Neural progenitor cell (in vitro differentiated cells): ENCODE data around the gene ST3GAL2.

Experiments
- CTCF ChIP-seq: fragments of 200-600 bp; sonication (generic); IDR thresholded peaks from 2 replicates; pipeline ENCODE4 v1.5.1; 2017; ENCODE audit warnings: antibody characterized with exemption, mild to moderate bottlenecking
- EZH2 ChIP-seq: fragments of 200-600 bp; sonication (generic); IDR thresholded peaks from 2 replicates; pipeline ENCODE4 v1.6.1; 2017; ENCODE audit warnings: antibody characterized with exemption, mild to moderate bottlenecking, moderate library complexity
- EZH2phosphoT487 ChIP-seq: fragments of 200-600 bp; sonication (generic); IDR thresholded peaks from 2 replicates; pipeline ENCODE4 v1.6.1; 2017; ENCODE audit warnings: antibody characterized with exemption

DNA sequence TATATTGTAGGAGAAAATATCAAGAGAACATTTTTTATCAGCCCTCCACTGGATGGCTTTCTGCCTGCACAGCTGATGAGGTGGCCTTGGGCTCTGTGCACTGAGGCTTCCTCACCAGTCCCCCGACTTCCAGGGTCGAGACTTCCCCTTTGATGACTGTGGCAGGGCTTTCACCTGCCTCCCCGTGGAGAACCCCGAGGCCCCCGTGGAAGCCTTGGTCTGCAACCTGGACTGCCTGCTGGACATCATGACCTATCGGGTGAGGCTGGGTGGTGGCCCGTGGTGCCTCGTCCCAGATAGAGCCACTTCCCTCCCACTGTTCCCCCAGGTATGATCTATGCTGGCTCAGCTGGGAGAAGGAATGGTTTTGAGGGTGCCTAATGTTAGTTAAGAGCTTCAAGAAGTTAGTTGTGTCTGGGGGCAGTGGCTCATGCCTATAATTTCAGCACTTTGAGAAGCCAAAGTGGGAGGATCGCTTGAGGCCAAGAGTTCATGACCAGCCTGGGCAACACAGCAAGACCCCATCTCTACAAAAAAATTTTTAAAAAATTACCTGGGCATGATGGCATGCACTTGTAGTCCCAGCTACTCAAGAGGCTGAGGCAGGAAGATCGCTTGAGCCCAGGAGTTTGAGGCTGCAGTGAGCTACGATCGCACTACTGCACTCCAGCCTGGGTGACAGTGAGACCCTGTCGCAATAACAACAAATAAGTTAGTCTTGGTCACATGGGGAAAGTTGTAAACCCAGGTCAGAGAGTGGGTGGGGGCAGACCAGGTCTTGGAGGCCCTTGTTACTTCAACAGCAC, 27.3 kb upstream of the ST3GAL2 start:
- TF ChIP-seq CTCF = no peak
- no peak for TF ChIP-seq EZH2
- no peak for TF ChIP-seq EZH2phosphoT487
